HG02840 (cell line): ENCODE data around the gene LYST.
A peak's percentile ranks its signal among the peaks of the same experiment; 100 is the strongest.

Source experiments
- ATAC-seq: cut with Tn5 transposase; IDR thresholded peaks from one replicate; pipeline ENCODE4 v1.9.1; 2021; ENCODE audit warnings: mild to moderate bottlenecking, moderate library complexity, moderate number of reproducible peaks; ENCODE audit not compliant: unreplicated experiment, low FRiP score

LYST gene

GRCh38 chr1:235885655-235886262, 19.1 kb upstream of the LYST start:
- ATAC-seq = no peak

GRCh38 chr1:235883261-235883927, 16.7 kb upstream of the LYST start:
- no peak for ATAC-seq

- ATAC-seq = no peak
Observed at GRCh38 chr1:235882816-235883215, 16.1 kb upstream of the LYST start.

GRCh38 chr1:235881930-235882700, 15.4 kb upstream of the LYST start:
- ATAC-seq = no peak

GRCh38 chr1:235878082-235878811, 11.5 kb upstream of the LYST start:
- ATAC-seq = no peak

- no peak for ATAC-seq
Observed at GRCh38 chr1:235876402-235876841, 9.7 kb upstream of the LYST start.

- ATAC-seq = no peak
Observed at GRCh38 chr1:235875036-235875597, 8.4 kb upstream of the LYST start.

- ATAC-seq = no peak
Observed at GRCh38 chr1:235874261-235874660, 7.6 kb upstream of the LYST start.

- ATAC-seq = no peak
Observed at GRCh38 chr1:235873571-235873970, 6.9 kb upstream of the LYST start.

- no peak for ATAC-seq
Observed at GRCh38 chr1:235873045-235873444, 6.3 kb upstream of the LYST start.

GRCh38 chr1:235872270-235872669, 5.6 kb upstream of the LYST start:
- ATAC-seq = no peak

GRCh38 chr1:235867903-235868469, 1.3 kb upstream of the LYST start:
- ATAC-seq = no peak

GRCh38 chr1:235866913-235867845, 473 bp upstream of the LYST start:
- peak; percentile 65 for ATAC-seq

- ATAC-seq = no peak
Observed at GRCh38 chr1:235865565-235866204, 1.0 kb downstream of the LYST start.

- ATAC-seq = no peak
Observed at GRCh38 chr1:235864931-235865525, 1.7 kb downstream of the LYST start.

GRCh38 chr1:235864469-235864868, 2.2 kb downstream of the LYST start:
- ATAC-seq = no peak

- ATAC-seq = no peak
Observed at GRCh38 chr1:235863699-235864093, 3.0 kb downstream of the LYST start.

GRCh38 chr1:235861857-235862256, 4.8 kb downstream of the LYST start:
- no peak for ATAC-seq
